NCI-H460 (cell line): ENCODE measurements around the gene OPRL1. TPM values are rescaled to one million over a fixed set of nuclear protein-coding genes. Genes with fewer than 3 reads are reported as not detected.

ENCODE experiments used
- DNase-seq: peaks from one replicate; pipeline ENCODE4 v3.0.0-alpha.2; 2016; ENCODE audit warnings: low read depth; ENCODE audit errors: extremely low read depth
- total RNA-seq: library from RNA; depleted of rRNA; stranded (reverse); fragments of >200 nt; shearing (Covaris generic); gene quantifications from 2 replicates; pipeline ENCODE4 v1.2.3, GENCODE V29; 2014

The OPRL1 gene
- total RNA-seq, 1 experiment from 2014 or later = 0.32 TPM

DNA sequence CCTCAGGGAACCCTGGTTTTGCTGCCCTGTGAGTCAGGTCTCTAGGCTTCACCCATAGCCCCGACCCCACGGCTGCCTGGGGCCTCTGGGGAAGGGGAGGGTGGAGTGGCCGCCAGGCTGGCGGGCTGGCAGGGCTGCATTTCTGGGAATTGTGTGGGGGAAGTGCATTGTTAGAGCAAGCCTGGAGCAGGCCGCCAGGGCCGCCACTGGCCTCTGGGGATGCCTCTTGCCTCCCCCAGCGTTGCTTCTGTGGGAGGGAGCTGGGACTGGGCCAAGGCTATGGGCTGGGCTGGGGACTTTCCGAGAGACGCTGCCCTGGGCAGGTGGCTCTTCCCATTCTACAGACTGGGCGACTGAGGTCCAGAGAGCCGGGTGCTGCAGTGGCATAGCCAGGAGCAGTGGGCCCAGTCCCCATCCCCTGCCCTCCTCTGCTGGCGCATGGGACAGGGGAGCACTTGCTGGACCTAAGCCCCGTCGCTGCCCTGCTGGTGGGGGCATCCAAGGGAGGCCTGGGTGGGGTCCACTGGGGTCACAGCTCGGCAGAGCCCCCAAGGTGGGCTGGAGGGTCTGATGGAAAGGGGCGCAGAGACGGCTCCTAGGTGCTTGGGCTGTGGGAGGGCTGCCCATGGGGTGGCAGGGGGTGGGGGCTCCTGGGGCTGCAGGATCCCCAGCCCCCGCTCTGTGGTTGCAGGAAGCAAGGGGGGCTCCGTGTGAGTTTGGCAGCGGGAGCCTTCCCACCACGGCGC, 23.8 kb upstream of the OPRL1 start:
- no peak for DNase-seq

DNA sequence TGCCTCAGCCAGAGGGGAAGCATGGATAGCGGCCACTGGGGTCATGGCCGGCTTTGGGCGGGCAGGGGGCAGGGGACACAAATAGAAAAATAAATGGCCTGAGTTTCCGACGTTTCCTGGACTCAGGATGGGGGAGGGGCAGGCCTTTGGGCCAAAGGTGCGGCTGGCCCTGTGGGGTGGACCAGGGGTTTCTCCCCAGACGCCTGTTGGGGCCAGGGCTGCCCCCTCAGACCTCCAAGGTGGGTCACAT, 23.3 kb upstream of the OPRL1 start:
- DNase-seq = no peak

DNA sequence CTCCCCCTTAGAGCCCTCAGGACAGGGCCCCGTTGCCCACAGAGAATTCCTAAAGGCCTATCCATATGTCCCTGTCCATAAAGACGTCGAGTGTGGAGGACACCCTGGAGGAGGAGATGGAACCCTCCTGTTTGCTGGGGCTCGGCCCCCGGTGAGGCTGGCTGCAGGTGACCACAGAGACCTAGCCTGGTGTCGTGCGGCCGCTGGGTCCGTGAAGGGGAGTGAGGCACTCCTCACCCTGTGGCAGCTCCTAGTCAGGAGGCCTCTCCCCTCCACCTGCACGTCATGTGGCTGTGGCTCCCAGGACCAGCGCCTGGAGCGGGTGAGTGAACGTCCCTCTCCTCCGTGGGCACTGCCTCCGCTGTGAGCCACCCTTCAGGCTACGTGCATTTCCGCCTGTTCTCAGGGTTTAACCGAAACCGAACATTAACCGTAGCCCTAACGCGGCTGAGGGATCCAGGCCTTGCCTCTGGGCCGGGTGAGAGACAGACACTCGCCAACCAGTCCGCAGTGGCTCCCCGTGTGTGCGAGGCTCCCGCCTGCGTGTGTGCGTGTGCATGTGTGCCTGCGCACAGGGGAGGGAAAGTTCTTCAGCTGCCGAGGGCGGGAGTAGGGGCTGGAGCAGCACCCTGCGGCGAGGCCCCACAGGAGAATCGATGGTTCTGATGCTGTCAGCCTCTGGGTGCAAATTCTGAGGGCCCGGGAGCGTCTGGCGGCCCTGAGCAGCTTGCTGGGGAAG, 22.8 kb upstream of the OPRL1 start:
- DNase-seq = no peak

DNA sequence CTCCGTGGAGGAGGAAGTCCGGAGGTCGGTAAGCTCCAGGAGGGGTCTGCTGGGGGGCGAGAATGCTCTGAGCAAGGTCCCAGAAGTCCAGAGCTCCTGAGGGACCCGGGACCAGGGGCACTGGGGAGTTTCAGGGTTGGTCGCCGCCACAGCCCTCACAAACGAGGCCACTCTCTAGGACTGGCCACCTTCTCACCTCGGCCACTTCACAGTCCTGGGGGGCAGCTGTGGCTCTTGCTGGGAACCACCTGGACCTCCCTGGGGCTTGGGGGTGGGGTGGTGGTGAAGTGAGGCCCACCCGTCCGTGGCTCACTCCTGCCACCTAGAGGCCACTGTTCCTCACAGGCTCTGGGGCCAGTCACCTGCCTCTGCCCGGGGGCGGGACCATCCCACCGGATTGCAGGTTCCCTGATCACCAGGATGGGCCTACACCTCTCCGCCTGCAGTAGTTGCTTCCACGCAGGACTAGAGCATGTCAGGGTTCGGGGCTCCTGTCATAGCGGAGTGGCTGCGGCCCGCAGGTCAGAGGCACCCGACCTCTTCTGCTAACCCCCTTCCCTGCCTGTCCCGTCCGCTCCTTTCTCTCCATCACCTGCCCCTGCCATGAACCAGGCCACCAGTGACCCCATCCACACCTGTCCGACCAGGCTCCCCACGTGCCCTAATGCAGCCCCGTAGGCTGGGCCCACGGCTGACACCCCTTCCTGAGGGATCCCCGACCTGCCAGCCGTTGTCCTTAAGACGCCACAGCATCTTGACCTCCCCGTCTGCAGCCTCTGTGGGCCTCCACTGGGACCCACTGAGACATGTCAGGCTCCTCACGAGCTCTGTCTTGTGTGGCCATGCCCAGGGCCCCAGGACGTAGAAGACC, 22.0 kb upstream of the OPRL1 start:
- peak; percentile 65 for DNase-seq

DNA sequence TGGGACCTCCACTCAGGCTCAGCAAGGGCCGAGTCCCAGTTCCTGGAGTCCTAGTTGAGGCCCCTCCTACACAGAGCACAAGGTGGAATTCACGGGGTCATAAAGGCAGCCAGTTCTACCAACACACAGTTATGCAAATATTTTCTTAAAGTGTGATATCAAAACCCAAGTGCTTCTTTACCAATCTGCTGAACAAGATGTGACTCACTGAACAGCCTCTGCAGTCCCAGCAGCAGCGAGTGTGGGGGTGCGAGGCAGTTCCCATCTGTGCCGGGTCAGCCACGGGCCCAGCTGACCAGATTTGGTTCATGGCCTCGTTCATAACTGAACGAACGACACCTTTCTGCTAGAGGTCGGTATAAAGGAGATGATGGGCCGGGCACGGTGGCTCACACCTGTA, 21.3 kb upstream of the OPRL1 start:
- no peak for DNase-seq

DNA sequence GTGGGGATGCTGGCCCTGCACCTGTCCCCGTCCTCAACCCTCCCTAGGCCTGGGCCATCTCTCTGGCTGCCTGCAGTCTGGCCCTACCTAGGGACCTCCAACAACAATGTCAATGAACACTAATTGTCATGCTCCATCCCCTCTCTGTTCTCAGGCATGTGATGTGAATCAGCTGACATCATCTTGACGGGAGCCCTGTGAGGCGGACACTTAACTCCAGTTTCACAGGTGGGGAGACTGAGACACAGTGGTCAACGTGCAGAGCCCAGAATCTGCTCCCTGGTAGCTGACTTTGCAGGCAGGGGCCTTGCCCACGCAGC, 17.6 kb upstream of the OPRL1 start:
- no peak for DNase-seq

DNA sequence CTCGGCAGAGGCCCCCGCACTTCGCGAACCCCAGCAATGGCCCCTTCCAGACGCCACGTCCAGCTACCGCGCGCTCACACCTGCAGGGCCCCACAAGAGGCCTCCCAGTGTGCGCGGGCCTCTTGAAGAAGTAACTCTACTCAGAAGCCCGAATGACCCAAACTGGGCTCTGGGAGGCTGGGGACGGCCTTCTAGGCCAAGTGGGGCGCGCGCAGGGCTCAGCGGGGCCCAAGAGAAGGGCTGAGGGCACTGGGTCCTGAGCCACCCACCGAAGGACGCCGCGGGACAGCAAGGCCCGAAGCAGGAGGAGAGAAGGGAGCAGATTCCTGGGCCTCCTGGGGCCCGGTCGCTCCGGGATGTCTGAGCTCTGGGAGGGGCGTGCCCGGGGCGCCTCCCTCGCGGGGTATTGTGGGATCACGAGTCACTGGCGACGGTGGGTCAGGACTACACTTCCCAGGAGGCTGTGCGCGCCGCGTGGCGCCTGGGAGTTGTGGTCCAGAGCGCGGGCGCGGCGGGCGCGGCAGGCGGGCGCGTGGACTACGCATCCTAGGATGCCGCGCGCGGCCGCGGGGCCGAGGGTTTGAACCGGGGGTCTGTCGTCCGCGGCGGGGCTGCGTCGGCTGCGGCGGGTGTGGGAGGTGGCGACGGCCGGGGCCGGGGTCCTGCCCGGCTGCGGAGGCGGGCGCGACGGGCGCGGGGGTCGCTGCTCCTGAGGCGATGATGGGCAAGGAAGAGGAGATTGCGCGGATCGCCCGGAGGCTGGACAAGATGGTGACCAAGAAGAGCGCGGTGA, 17.1 kb upstream of the OPRL1 start, which contains the start of gene TCEA2:
TCEA2 (plus strand) TSS at position 603 of the 793 bp plus-strand sequence; CDS start at position 718, 115 bp downstream.
- peak; percentile 92 for DNase-seq

DNA sequence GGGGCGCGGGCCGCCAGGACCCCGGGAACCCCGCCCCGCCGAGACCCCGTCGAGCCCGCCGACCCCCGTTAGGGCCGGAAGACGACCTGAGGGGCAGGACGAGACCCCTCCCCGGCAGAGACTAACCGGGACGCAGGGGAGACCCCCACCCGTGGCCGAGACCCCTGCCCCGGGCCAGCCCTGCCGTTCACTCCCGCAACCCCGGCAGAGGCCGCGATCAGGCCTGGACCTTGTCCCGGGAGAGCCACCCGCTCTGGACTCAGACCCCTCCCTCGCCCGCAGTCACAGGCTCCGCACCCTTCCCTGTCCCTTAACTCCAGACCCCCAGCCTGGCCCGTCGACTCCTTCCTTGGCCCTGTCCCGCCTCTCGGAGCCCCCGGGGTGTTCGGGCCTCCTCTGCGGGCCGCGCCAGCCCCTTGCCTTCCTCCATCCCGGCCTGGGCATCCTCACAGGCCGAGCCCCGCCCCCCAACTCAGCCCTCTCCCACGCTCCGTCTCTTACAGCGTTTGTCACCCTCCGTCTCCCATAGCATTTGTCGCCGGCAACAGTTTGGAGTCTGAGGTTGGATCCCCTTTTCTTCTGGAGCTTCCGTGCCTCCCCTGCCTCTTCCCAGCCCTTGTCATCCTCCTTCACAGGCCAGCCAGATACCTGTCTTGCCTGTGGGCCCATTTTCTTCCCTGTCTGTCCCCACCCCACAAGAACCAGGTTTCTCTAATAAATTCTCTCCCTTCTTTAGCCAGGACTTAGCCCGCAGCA, 16.3 kb upstream of the OPRL1 start:
- no peak for DNase-seq

DNA sequence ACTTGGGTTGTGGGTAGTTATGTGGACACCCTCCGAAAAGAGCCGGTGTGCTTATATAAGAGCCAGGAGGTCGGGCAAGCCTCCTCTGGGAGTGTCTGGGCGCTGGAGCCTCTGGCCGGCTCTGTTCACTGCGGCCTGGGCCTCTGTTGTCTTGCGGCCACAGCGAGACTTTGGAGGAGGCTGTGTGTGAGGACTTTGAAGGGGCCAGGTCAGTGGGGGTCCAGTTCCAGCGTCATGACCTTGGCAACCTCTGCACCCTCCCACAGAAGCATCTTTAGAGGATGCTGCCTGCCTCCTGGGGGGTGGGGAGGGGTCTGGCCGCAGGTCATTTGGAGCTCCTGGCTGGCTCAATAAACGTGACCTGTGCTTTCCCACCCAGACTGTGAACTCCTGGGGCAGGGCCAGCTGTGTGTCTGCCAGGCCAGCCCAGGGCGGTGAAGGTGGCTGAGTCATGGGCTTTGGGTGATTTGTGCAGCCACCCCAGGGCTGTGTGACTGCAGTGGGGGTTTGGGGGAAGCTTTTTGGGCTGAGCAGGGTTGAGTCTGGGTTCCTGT, 15.7 kb upstream of the OPRL1 start:
- no peak for DNase-seq

DNA sequence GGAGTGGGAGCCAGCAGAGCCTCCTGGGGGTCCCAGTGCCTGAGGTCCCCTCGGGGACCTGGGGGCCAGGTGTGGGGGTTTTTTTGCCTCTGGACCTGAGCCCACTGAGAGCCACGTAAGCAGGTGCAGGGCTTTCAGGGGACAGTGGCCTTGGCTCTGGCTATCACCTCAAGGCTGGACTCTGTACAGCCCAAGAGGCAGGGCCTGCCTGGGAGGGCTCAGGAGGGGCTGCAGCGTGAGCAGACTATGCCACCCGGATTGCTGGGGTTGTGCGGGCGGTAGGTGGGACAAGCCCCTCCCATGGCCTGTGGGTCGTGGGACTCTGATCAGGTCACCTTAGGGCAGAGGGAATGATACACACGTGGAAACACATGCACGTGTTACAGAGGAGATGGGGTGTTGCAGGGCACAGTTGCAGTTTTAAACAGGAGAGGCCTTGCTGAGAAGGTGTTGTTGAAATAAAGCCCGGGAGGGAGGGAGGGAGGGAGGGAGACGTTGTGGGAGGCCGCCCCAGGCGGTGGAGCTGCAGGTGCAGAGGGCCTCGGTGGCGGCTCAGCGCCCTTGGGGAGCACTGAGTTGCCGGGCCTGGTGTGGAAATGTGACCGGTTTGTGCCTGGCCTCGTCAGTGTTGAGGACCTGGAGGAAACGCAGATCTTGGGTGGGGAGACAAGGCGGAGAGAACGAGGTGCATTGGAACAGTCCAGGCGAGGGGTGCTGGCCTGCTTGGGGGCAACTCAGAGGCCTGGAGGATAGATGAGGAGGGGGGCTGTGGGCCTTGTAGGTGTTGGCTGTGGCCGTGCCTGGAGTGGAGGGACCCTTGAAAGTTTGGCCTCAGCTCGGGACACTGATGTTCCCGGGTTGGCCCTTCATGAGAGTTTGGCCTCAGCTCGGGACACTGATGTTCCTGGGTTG, 14.6 kb upstream of the OPRL1 start:
- no peak for DNase-seq

DNA sequence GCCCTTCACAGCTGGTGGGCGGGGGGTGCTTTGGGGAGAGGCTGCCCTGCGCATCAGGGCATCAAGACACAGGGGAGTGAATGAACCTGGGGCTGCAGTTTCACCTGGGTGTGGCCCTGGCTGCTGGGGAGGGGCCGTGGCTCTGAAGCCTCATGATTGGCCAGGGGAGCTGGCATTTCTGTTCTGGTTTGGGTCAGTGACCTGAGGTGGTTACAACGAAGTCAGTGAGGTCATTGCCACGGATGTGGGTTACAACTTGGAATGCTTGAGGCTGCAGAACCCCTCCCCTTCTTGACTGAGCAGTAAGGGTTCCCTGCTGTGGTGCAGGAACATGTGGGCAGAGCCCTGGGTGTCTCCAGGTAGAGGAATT, 13.9 kb upstream of the OPRL1 start:
- DNase-seq = peak; percentile 63

DNA sequence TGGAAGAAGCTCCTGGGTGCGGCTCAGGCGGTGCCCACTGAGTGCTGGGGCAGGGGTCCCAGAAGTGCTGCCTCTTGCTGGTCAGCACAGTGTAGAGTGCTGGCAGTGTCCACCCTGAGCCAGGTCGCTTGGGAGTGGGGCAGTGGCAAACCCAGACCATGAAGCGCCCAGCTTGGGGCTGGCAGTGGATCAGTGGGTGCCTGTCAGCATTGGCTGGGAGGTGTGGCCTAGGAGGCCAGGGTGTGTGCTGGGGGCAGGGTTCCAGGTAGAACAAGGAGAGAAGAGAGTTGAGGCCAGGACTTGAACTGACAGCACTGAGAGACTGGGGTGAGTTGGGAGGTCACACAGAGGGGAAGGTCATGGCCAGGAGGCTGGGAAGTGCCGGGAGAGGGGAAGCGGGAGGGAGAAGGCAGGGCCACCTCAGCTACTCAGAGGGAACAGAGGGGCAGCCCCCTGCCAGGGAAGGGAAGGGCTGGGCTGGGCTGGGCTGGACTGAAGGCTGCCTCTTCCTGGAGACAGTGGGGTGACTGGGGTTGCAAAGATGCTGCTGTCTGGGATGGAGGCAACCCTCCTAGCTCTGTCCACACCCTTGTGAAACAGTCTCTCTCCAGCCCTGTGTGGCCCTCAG, 12.8 kb upstream of the OPRL1 start:
- no peak for DNase-seq

DNA sequence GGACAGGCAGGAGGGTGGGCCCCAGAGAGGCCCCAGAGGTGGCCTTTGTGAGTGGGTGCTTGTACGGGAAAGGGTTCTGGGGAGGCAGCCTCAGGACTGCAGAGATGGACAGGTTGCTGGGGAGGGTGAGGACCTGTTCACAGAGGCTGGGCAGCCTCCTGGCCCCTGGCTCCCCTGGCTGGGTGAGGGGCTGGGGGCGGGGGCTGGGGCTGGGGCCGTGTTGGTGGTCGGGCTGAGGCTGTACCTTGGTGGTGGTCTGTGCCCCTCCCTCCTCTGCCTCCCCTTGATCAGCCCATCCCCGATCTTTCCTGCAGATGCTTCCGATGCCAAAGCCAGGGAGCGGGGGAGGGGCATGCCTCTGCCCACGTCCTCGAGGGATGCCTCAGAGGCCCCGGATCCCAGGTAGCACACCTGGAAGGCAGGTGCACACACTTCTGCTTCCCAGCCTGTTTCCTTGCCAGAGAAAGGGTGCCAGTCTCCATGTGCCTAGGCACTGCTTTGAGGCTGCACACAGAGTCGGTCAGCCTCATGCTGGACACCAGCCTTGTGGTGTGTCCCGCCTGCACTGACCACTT, 12.1 kb upstream of the OPRL1 start:
- DNase-seq = no peak

DNA sequence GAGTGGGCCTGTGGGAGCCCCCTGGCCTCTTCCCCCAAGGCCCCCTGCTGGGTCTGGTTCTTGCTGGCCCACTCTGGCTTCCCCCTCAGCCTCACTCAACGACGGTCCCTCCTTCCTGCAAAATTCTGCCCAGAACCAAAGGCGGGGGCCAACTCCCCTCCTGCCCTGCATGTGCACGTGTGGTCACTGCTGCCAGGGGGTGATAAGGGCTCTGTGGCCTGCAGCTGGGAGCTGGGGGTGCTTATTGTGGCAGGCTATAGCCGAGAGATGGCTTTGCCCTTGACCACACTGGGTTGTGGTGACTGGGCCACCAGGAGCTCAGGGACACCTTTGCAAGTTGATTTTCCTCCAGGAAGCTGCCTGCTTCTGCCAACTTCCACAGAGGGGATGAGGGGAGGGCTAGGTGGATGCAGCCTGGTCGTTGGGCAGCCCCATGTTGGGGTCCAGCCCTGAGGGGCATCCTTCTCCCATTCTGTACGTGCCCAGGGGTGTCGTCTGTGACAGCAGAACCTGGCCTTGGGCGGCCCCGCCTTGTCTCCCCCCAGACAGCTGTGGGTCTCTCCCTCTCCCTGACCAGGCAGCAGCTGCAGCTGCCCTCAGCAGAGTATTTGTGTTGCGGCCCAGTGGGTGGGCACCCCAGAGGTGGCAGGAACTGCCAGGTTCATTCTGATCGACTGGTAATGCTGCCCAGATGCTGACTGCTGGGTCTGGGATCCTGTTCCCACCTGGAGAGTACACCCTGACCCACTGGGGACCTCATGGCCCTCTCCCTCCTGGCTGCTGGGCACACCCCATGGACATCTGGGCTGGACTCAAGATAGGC, 11.3 kb upstream of the OPRL1 start:
- DNase-seq = no peak

DNA sequence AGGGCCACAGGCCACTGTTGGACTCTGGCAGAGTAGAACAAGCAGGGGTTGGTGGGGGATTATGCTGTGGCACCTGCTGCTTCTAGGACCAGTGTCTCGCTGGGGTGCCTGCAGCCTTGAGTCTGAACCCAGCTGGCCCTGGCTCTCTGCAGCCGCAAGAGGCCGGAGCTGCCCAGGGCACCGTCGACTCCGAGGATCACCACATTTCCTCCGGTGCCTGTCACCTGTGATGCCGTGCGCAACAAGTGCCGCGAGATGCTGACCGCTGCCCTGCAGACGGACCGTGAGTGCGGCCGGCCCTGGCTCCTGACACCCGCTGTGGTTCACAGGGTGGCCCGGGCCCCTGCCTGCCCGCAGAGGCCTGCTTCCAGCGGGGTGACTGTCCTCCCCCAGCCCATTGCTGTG, 10.7 kb upstream of the OPRL1 start:
- no peak for DNase-seq

DNA sequence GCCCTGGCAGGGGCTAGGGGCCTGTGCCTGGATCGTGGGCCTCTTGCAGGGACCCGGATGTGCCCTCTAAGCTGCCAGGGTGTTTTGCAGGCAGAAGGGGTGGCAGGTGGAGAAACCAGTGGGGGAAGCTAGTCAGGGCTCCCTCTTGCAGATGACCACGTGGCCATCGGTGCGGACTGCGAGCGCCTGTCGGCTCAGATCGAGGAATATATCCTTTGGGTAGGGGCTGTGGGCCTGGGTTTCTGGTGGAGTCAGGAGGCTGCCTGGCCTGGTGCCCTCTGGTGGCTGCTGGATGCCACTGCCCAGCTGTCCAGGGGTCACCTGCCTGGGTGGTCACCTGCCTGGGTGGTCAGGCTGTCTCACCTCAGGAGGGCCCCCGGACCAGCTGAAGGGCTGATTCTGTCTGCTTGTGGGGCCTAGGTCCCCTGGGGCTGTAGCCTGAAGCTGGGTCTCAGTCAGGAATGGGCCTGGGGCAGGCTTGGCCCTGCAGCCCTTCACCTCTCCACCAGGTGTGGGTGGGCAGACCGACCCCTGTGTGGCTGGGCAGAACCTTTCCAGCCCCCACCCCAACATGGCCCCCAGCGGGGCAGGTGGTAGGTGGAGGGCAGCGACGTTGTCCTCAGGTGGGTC, 10.2 kb upstream of the OPRL1 start:
- DNase-seq = no peak
